ENCODE measurements around the gene ZBTB2.

Gene ZBTB2

DNA sequence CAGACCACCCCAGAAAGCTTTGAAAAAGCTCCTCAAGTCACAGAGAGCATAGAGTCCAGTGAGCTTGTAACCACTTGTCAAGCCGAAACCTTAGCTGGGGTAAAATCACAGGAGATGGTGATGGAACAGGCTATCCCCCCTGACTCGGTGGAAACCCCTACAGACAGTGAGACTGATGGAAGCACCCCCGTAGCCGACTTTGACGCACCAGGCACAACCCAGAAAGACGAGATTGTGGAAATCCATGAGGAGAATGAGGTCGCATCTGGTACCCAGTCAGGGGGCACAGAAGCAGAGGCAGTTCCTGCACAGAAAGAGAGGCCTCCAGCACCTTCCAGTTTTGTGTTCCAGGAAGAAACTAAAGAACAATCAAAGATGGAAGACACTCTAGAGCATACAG, 39.6 kb downstream of the ZBTB2 start:
- no peak for TF ChIP-seq ZNF70 (CRISPR knock-in tag; IDR thresholded peaks at IDR 0.05)
- no peak for TF ChIP-seq RARB (CRISPR knock-in tag; IDR thresholded peaks at IDR 0.05)
- no peak for TF ChIP-seq POU6F1 (CRISPR knock-in tag; IDR thresholded peaks at IDR 0.05; ENCODE audit: borderline replicate concordance, low read depth)
- no peak; the same call in 2 of the 3 replicates for ATAC-seq

- ATAC-seq = no peak
- TF ChIP-seq TCF4 (CRISPR knock-in tag; IDR thresholded peaks at IDR 0.05; ENCODE audit: borderline replicate concordance) (no peak), POU6F1 (CRISPR knock-in tag; IDR thresholded peaks at IDR 0.05; ENCODE audit: borderline replicate concordance, low read depth) (no peak), ESRRG (CRISPR knock-in tag; IDR thresholded peaks at IDR 0.05) (no peak), PPARA (CRISPR knock-in tag; IDR thresholded peaks at IDR 0.05; ENCODE audit: borderline replicate concordance) (no peak), ZFP30 (CRISPR knock-in tag; IDR thresholded peaks at IDR 0.05) (no peak), RARB (CRISPR knock-in tag; IDR thresholded peaks at IDR 0.05) (no peak), ARNTL (CRISPR knock-in tag; IDR thresholded peaks at IDR 0.05; ENCODE audit: borderline replicate concordance, low read depth) (no peak), ZNF70 (CRISPR knock-in tag; IDR thresholded peaks at IDR 0.05) (no peak), ZNF565 (CRISPR knock-in tag; conservative IDR thresholded peaks at IDR 0.05; ENCODE audit: low read depth) (no peak), GLIS3 (CRISPR knock-in tag; IDR thresholded peaks at IDR 0.05) (no peak), ISL1 (CRISPR knock-in tag; IDR thresholded peaks at IDR 0.05) (no peak), ZFP3 (CRISPR knock-in tag; IDR thresholded peaks at IDR 0.05) (no peak), SNAI2 (CRISPR knock-in tag; IDR thresholded peaks at IDR 0.05) (no peak), ZC3H10 (CRISPR knock-in tag; IDR thresholded peaks at IDR 0.05) (no peak), TSHZ2 (CRISPR knock-in tag; IDR thresholded peaks at IDR 0.05) (no peak)
- TF ChIP-seq, protein P1, sequence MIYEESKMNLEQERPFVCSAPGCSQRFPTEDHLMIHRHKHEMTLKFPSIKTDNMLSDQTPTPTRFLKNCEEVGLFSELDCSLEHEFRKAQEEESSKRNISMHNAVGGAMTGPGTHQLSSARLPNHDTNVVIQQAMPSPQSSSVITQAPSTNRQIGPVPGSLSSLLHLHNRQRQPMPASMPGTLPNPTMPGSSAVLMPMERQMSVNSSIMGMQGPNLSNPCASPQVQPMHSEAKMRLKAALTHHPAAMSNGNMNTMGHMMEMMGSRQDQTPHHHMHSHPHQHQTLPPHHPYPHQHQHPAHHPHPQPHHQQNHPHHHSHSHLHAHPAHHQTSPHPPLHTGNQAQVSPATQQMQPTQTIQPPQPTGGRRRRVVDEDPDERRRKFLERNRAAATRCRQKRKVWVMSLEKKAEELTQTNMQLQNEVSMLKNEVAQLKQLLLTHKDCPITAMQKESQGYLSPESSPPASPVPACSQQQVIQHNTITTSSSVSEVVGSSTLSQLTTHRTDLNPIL (CRISPR knock-in tag; IDR thresholded peaks at IDR 0.05; ENCODE audit: low read depth) = no peak
Observed at GRCh38 chr6:151351146-151351700, 40.1 kb downstream of the ZBTB2 start.

DNA sequence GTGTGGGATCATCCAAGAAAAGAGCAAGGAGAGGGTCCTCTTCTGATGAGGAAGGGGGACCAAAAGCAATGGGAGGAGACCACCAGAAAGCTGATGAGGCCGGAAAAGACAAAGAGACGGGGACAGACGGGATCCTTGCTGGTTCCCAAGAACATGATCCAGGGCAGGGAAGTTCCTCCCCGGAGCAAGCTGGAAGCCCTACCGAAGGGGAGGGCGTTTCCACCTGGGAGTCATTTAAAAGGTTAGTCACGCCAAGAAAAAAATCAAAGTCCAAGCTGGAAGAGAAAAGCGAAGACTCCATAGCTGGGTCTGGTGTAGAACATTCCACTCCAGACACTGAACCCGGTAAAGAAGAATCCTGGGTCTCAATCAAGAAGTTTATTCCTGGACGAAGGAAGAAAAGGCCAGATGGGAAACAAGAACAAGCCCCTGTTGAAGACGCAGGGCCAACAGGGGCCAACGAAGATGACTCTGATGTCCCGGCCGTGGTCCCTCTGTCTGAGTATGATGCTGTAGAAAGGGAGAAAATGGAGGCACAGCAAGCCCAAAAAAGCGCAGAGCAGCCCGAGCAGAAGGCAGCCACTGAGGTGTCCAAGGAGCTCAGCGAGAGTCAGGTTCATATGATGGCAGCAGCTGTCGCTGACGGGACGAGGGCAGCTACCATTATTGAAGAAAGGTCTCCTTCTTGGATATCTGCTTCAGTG, 40.8 kb downstream of the ZBTB2 start:
- no peak for ATAC-seq
- TF ChIP-seq RARB (CRISPR knock-in tag; IDR thresholded peaks at IDR 0.05) = no peak
- no peak for TF ChIP-seq ESRRG (CRISPR knock-in tag; IDR thresholded peaks at IDR 0.05)
- no peak for TF ChIP-seq ZNF70 (CRISPR knock-in tag; IDR thresholded peaks at IDR 0.05)
- no peak for TF ChIP-seq BACH2 (CRISPR knock-in tag; IDR thresholded peaks at IDR 0.05; ENCODE audit: borderline replicate concordance)
- no peak for TF ChIP-seq CSRNP3 (CRISPR knock-in tag; IDR thresholded peaks at IDR 0.05)
- TF ChIP-seq POU6F1 (CRISPR knock-in tag; IDR thresholded peaks at IDR 0.05; ENCODE audit: borderline replicate concordance, low read depth) = no peak
- TF ChIP-seq GLIS3 (CRISPR knock-in tag; IDR thresholded peaks at IDR 0.05) = no peak
- TF ChIP-seq PPARA (CRISPR knock-in tag; IDR thresholded peaks at IDR 0.05; ENCODE audit: borderline replicate concordance) = no peak
- TF ChIP-seq ZFP30 (CRISPR knock-in tag; IDR thresholded peaks at IDR 0.05) = no peak
- TF ChIP-seq ZNF8 (CRISPR knock-in tag; IDR thresholded peaks at IDR 0.05) = no peak
- TF ChIP-seq, protein P1 (CRISPR knock-in tag; IDR thresholded peaks at IDR 0.05; ENCODE audit: low read depth) = no peak

Data from SK-N-SH treated with all-trans-retinoic acid at 6 μM for 48 hours (cell line).